ENCODE data around the gene NAALADL2. TPM values are rescaled to one million over a fixed set of nuclear protein-coding genes. Genes with fewer than 3 reads are reported as not detected.

Gene NAALADL2
- total RNA-seq, 1 experiment from 2014 or later, result not detected

GRCh38 chr3:174869448-174869847, 10.3 kb downstream of the NAALADL2 start:
- H4K20me1 ChIP-seq (ENCODE audit: insufficient read depth, low read depth, low read length), result no peaks in the 10 kb centered on the region
- no peak overlapping the region for H2AFZ ChIP-seq (ENCODE audit: low read length)
- no peaks in the 10 kb centered on the region; the same call in 1 of the 2 replicates for H3K9me2 ChIP-seq (replicated peaks; ENCODE audit: insufficient read depth, low read length)
- H3K36me3 ChIP-seq (ENCODE audit: insufficient read depth, low read length), result no peaks in the 10 kb centered on the region
- no peak for DNase-seq
- H3K27ac ChIP-seq (ENCODE audit: low read length), result no peak overlapping the region
- no peaks in the 10 kb centered on the region for H3K27me3 ChIP-seq (ENCODE audit: low read length)
- H3K4me3 ChIP-seq (ENCODE audit: low read length), result no peak overlapping the region
- peaks cover 22% of the 10 kb centered on the region for H3K9me3 ChIP-seq (ENCODE audit: low read length)
- no peaks in the 10 kb centered on the region for H3K79me2 ChIP-seq (ENCODE audit: low read length)
- no peak overlapping the region for H3K4me2 ChIP-seq (ENCODE audit: low read depth, low read length, poor library complexity, severe bottlenecking)
- H3K9ac ChIP-seq (ENCODE audit: low read length), result no peak overlapping the region
- no peaks in the 10 kb centered on the region for H3K4me1 ChIP-seq (ENCODE audit: low read length)

GRCh38 chr3:174873832-174874657, 14.9 kb downstream of the NAALADL2 start:
- Histone ChIP-seq H3K4me1 (ENCODE audit: low read length) (no peaks in the 10 kb centered on the region), H3K9me3 (ENCODE audit: low read length) (peaks cover 20% of the 10 kb centered on the region)

GRCh38 chr3:174882789-174883188, 23.7 kb downstream of the NAALADL2 start:
- no peaks in the 10 kb centered on the region for H3K79me2 ChIP-seq (ENCODE audit: low read length)
- no peak overlapping the region for H3K9ac ChIP-seq (ENCODE audit: low read length)
- no peak overlapping the region for H3K4me3 ChIP-seq (ENCODE audit: low read length)
- no peaks in the 10 kb centered on the region for H3K4me1 ChIP-seq (ENCODE audit: low read length)
- DNase-seq, result no peak
- no peak overlapping the region for H2AFZ ChIP-seq (ENCODE audit: low read length)
- no peak overlapping the region for H3K4me2 ChIP-seq (ENCODE audit: low read depth, low read length, poor library complexity, severe bottlenecking)
- no peaks in the 10 kb centered on the region for H4K20me1 ChIP-seq (ENCODE audit: insufficient read depth, low read depth, low read length)
- H3K27me3 ChIP-seq (ENCODE audit: low read length), result no peaks in the 10 kb centered on the region
- peaks cover 18% of the 10 kb centered on the region for H3K9me3 ChIP-seq (ENCODE audit: low read length)
- no peaks in the 10 kb centered on the region for H3K36me3 ChIP-seq (ENCODE audit: insufficient read depth, low read length)
- H3K27ac ChIP-seq (ENCODE audit: low read length), result no peak overlapping the region
- no peaks in the 10 kb centered on the region for H3K9me2 ChIP-seq (replicated peaks; ENCODE audit: insufficient read depth, low read length)

More at GRCh38 chr3:174873832-174874657, 14.9 kb downstream of the NAALADL2 start:
- no peaks in the 10 kb centered on the region for H3K79me2 ChIP-seq (ENCODE audit: low read length)
- no peak overlapping the region for H3K27ac ChIP-seq (ENCODE audit: low read length)
- H3K4me2 ChIP-seq (ENCODE audit: low read depth, low read length, poor library complexity, severe bottlenecking), result no peak overlapping the region
- H3K27me3 ChIP-seq (ENCODE audit: low read length), result no peaks in the 10 kb centered on the region
- no peak overlapping the region for H2AFZ ChIP-seq (ENCODE audit: low read length)
- no peaks in the 10 kb centered on the region; the same call in 1 of the 2 replicates for H3K9me2 ChIP-seq (replicated peaks; ENCODE audit: insufficient read depth, low read length)
- H3K9ac ChIP-seq (ENCODE audit: low read length), result no peak overlapping the region
- no peaks in the 10 kb centered on the region for H3K36me3 ChIP-seq (ENCODE audit: insufficient read depth, low read length)
- no peak for DNase-seq
- H3K4me3 ChIP-seq (ENCODE audit: low read length), result no peak overlapping the region
- H4K20me1 ChIP-seq (ENCODE audit: insufficient read depth, low read depth, low read length), result no peaks in the 10 kb centered on the region

- Histone ChIP-seq H3K9me2 (replicated peaks; ENCODE audit: insufficient read depth, low read length) (no peaks in the 10 kb centered on the region), H3K36me3 (ENCODE audit: insufficient read depth, low read length) (no peaks in the 10 kb centered on the region), H3K27ac (ENCODE audit: low read length) (no peak overlapping the region), H3K9me3 (ENCODE audit: low read length) (peaks cover 13% of the 10 kb centered on the region), H2AFZ (ENCODE audit: low read length) (no peak overlapping the region), H3K9ac (ENCODE audit: low read length) (no peak overlapping the region), H3K4me3 (ENCODE audit: low read length) (no peak overlapping the region), H3K4me2 (ENCODE audit: low read depth, low read length, poor library complexity, severe bottlenecking) (no peak overlapping the region), H3K79me2 (ENCODE audit: low read length) (no peaks in the 10 kb centered on the region), H4K20me1 (ENCODE audit: insufficient read depth, low read depth, low read length) (no peaks in the 10 kb centered on the region), H3K27me3 (ENCODE audit: low read length) (no peaks in the 10 kb centered on the region), H3K4me1 (ENCODE audit: low read length) (no peaks in the 10 kb centered on the region)
- no peak for DNase-seq
Observed at GRCh38 chr3:174883881-174884675, 24.9 kb downstream of the NAALADL2 start.

GRCh38 chr3:174884776-174885568, 25.8 kb downstream of the NAALADL2 start:
- DNase-seq, result no peak
- peaks cover 9% of the 10 kb centered on the region for H3K9me3 ChIP-seq (ENCODE audit: low read length)
- H3K79me2 ChIP-seq (ENCODE audit: low read length), result no peaks in the 10 kb centered on the region

DNA sequence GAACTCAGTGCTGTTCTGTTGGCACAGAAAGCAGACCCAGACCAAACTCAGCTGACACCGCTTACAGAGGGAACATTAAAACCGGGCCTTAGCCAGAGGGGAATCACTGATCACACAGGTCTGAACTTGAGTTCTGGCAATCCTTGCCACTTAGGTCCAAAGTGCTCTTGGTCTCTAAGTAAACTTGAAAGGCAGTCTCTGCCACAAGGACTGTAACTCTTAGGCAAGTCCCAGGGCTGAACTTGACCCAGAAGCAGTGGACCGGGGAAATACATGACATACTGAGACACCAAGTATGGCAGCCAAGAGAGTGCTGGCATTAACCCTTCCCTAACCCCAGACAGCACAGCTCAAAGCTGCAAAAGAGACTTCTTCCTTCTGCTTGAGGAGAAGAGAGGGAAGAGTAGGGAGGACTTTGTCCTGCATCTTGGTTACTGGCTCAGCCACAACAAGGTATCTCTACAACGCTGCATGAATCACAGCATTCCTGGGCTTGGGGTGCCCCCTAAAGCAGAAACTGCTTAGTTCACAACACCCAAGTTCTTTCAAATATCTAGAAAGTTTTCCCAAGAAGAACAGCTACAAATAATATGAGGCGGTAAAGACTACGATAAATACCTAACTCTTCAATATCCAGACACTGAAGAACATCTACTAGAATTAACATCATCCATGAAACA, 32.5 kb downstream of the NAALADL2 start:
- H3K27me3 ChIP-seq (ENCODE audit: low read length), result no peaks in the 10 kb centered on the region
- H3K27ac ChIP-seq (ENCODE audit: low read length), result no peak overlapping the region
- H3K79me2 ChIP-seq (ENCODE audit: low read length), result no peaks in the 10 kb centered on the region
- H3K4me3 ChIP-seq (ENCODE audit: low read length), result no peak overlapping the region
- H3K9me2 ChIP-seq (replicated peaks; ENCODE audit: insufficient read depth, low read length), result no peaks in the 10 kb centered on the region
- no peak for DNase-seq
- H3K4me1 ChIP-seq (ENCODE audit: low read length), result no peaks in the 10 kb centered on the region
- no peaks in the 10 kb centered on the region for H3K36me3 ChIP-seq (ENCODE audit: insufficient read depth, low read length)
- no peak overlapping the region for H3K4me2 ChIP-seq (ENCODE audit: low read depth, low read length, poor library complexity, severe bottlenecking)
- H3K9ac ChIP-seq (ENCODE audit: low read length), result no peak overlapping the region
- H3K9me3 ChIP-seq (ENCODE audit: low read length), result peaks cover 6% of the 10 kb centered on the region
- no peaks in the 10 kb centered on the region for H4K20me1 ChIP-seq (ENCODE audit: insufficient read depth, low read depth, low read length)
- no peak overlapping the region for H2AFZ ChIP-seq (ENCODE audit: low read length)

More at GRCh38 chr3:174884776-174885568, 25.8 kb downstream of the NAALADL2 start:
- H3K27ac ChIP-seq (ENCODE audit: low read length), result no peak overlapping the region
- no peak overlapping the region for H2AFZ ChIP-seq (ENCODE audit: low read length)
- no peak overlapping the region for H3K9ac ChIP-seq (ENCODE audit: low read length)
- H3K4me3 ChIP-seq (ENCODE audit: low read length), result no peak overlapping the region
- H3K4me1 ChIP-seq (ENCODE audit: low read length), result no peaks in the 10 kb centered on the region
- no peaks in the 10 kb centered on the region for H4K20me1 ChIP-seq (ENCODE audit: insufficient read depth, low read depth, low read length)
- H3K27me3 ChIP-seq (ENCODE audit: low read length), result no peaks in the 10 kb centered on the region
- H3K4me2 ChIP-seq (ENCODE audit: low read depth, low read length, poor library complexity, severe bottlenecking), result no peak overlapping the region
- no peaks in the 10 kb centered on the region for H3K9me2 ChIP-seq (replicated peaks; ENCODE audit: insufficient read depth, low read length)
- no peaks in the 10 kb centered on the region for H3K36me3 ChIP-seq (ENCODE audit: insufficient read depth, low read length)

GRCh38 chr3:174907027-174907426, 47.9 kb downstream of the NAALADL2 start:
- H4K20me1 ChIP-seq (ENCODE audit: insufficient read depth, low read depth, low read length), result no peaks in the 10 kb centered on the region
- no peak overlapping the region for H2AFZ ChIP-seq (ENCODE audit: low read length)
- H3K27me3 ChIP-seq (ENCODE audit: low read length), result no peaks in the 10 kb centered on the region
- no peak overlapping the region for H3K27ac ChIP-seq (ENCODE audit: low read length)
- H3K4me1 ChIP-seq (ENCODE audit: low read length), result no peaks in the 10 kb centered on the region
- H3K9ac ChIP-seq (ENCODE audit: low read length), result no peak overlapping the region
- H3K9me3 ChIP-seq (ENCODE audit: low read length), result peaks cover 34% of the 10 kb centered on the region
- H3K36me3 ChIP-seq (ENCODE audit: insufficient read depth, low read length), result no peaks in the 10 kb centered on the region
- no peaks in the 10 kb centered on the region for H3K9me2 ChIP-seq (replicated peaks; ENCODE audit: insufficient read depth, low read length)
- no peak overlapping the region for H3K4me3 ChIP-seq (ENCODE audit: low read length)
- H3K79me2 ChIP-seq (ENCODE audit: low read length), result no peaks in the 10 kb centered on the region
- DNase-seq, result no peak
- no peak overlapping the region for H3K4me2 ChIP-seq (ENCODE audit: low read depth, low read length, poor library complexity, severe bottlenecking)
